ENCODE results near the gene BMI1. TPM values are rescaled to one million over a fixed set of nuclear protein-coding genes. Genes with fewer than 3 reads are reported as not detected.

BMI1 gene
- total RNA-seq, 1 experiment from 2014 or later, result 3.4 TPM

DNA sequence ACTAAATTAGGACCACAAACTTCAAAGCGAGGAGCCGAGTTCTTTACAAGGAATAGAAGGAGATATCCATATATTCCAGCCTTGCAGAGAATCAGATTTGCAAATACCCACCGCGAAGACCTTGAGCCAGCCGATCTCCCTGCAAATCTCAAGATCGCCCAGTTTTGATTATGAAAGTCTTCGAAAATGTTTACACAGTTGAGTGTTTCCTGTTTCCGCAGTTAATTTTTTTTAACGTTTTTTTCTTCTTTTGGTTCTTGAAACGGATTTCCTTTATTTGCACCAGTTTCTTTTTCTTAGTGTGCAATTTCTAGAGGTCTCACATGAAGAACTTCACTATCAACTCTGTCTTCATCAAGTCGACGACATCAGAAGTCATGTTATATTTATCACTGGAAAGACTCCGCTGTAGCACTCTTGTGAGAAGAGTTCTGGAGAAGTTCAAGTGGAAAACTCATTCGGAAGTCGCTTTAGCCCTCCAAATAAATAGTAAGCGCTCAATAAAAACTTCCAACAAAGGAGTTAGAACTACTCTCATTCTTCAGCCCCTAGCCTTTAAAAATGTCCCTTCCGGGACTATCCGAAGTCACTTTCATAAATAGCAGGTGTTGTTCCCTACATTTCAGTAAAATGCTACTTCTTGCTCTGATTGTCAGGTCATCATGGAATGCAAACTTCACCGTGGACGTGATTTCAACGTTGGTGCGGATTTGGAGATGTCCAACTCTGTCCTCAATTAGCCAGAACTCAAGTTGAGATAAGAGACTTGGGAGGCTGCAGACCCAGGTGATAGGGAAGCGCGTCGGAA, 12.5 kb downstream of the BMI1 start (continued):
- TF ChIP-seq, protein P1, sequence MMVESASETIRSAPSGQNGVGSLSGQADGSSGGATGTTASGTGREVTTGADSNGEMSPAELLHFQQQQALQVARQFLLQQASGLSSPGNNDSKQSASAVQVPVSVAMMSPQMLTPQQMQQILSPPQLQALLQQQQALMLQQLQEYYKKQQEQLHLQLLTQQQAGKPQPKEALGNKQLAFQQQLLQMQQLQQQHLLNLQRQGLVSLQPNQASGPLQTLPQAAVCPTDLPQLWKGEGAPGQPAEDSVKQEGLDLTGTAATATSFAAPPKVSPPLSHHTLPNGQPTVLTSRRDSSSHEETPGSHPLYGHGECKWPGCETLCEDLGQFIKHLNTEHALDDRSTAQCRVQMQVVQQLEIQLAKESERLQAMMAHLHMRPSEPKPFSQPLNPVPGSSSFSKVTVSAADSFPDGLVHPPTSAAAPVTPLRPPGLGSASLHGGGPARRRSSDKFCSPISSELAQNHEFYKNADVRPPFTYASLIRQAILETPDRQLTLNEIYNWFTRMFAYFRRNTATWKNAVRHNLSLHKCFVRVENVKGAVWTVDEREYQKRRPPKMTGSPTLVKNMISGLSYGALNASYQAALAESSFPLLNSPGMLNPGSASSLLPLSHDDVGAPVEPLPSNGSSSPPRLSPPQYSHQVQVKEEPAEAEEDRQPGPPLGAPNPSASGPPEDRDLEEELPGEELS (CRISPR knock-in tag; IDR thresholded peaks at IDR 0.05), result no peak

DNA sequence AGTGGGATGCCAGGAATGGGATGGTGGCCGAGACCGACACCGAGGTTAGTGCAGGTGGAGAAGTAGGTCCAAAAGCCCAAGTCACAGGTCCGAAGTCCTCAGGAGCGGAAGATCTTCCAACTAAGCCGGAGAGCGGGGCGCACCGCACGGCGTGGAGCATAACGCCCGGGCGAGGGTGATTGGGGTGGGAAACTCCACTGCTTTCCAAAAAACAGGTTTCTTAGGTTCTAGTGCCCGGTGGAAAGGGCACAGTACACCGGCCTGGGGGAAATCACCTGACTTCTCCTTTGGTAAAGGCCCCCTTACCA, 13.0 kb downstream of the BMI1 start:
- Mint-ChIP-seq H3K27ac (no peak overlapping the region), H3K27me3 (ENCODE audit: low read depth) (peaks cover 100% of the 10 kb centered on the region), H3K4me1 (peaks cover 26% of the 10 kb centered on the region), H3K4me3 (peak overlapping the region; percentile 65), H3K36me3 (no peaks in the 10 kb centered on the region), H3K9me3 (no peaks in the 10 kb centered on the region)
- DNase-seq (ENCODE audit: low spot score) (peak; percentile 13), ATAC-seq (no peak; the same call in 1 of the 2 replicates)
- ChIA-PET CTCF (no interaction called here), POLR2A (no interaction called here)
- TF ChIP-seq, protein P2, sequence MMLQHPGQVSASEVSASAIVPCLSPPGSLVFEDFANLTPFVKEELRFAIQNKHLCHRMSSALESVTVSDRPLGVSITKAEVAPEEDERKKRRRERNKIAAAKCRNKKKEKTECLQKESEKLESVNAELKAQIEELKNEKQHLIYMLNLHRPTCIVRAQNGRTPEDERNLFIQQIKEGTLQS (CRISPR knock-in tag; conservative IDR thresholded peaks at IDR 0.05), result no peak
- TF ChIP-seq, protein P3, sequence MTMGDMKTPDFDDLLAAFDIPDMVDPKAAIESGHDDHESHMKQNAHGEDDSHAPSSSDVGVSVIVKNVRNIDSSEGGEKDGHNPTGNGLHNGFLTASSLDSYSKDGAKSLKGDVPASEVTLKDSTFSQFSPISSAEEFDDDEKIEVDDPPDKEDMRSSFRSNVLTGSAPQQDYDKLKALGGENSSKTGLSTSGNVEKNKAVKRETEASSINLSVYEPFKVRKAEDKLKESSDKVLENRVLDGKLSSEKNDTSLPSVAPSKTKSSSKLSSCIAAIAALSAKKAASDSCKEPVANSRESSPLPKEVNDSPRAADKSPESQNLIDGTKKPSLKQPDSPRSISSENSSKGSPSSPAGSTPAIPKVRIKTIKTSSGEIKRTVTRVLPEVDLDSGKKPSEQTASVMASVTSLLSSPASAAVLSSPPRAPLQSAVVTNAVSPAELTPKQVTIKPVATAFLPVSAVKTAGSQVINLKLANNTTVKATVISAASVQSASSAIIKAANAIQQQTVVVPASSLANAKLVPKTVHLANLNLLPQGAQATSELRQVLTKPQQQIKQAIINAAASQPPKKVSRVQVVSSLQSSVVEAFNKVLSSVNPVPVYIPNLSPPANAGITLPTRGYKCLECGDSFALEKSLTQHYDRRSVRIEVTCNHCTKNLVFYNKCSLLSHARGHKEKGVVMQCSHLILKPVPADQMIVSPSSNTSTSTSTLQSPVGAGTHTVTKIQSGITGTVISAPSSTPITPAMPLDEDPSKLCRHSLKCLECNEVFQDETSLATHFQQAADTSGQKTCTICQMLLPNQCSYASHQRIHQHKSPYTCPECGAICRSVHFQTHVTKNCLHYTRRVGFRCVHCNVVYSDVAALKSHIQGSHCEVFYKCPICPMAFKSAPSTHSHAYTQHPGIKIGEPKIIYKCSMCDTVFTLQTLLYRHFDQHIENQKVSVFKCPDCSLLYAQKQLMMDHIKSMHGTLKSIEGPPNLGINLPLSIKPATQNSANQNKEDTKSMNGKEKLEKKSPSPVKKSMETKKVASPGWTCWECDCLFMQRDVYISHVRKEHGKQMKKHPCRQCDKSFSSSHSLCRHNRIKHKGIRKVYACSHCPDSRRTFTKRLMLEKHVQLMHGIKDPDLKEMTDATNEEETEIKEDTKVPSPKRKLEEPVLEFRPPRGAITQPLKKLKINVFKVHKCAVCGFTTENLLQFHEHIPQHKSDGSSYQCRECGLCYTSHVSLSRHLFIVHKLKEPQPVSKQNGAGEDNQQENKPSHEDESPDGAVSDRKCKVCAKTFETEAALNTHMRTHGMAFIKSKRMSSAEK (CRISPR knock-in tag; IDR thresholded peaks at IDR 0.05; ENCODE audit: borderline replicate concordance), result no peak
- TF ChIP-seq, protein P4, sequence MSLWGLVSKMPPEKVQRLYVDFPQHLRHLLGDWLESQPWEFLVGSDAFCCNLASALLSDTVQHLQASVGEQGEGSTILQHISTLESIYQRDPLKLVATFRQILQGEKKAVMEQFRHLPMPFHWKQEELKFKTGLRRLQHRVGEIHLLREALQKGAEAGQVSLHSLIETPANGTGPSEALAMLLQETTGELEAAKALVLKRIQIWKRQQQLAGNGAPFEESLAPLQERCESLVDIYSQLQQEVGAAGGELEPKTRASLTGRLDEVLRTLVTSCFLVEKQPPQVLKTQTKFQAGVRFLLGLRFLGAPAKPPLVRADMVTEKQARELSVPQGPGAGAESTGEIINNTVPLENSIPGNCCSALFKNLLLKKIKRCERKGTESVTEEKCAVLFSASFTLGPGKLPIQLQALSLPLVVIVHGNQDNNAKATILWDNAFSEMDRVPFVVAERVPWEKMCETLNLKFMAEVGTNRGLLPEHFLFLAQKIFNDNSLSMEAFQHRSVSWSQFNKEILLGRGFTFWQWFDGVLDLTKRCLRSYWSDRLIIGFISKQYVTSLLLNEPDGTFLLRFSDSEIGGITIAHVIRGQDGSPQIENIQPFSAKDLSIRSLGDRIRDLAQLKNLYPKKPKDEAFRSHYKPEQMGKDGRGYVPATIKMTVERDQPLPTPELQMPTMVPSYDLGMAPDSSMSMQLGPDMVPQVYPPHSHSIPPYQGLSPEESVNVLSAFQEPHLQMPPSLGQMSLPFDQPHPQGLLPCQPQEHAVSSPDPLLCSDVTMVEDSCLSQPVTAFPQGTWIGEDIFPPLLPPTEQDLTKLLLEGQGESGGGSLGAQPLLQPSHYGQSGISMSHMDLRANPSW (CRISPR knock-in tag; conservative IDR thresholded peaks at IDR 0.05; ENCODE audit: low read depth), result no peak
- TF ChIP-seq CREB1 (CRISPR knock-in tag; IDR thresholded peaks at IDR 0.05) (no peak), RORB (CRISPR knock-in tag; IDR thresholded peaks at IDR 0.05) (no peak), GTF2I (CRISPR knock-in tag; conservative IDR thresholded peaks at IDR 0.05) (no peak), ATF1 (CRISPR knock-in tag; IDR thresholded peaks at IDR 0.05) (no peak), ZNF121 (CRISPR knock-in tag; IDR thresholded peaks at IDR 0.05) (no peak)
- TF ChIP-seq, protein P5, sequence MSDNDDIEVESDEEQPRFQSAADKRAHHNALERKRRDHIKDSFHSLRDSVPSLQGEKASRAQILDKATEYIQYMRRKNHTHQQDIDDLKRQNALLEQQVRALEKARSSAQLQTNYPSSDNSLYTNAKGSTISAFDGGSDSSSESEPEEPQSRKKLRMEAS (CRISPR knock-in tag; IDR thresholded peaks at IDR 0.05), result no peak
- TF ChIP-seq, protein P6, sequence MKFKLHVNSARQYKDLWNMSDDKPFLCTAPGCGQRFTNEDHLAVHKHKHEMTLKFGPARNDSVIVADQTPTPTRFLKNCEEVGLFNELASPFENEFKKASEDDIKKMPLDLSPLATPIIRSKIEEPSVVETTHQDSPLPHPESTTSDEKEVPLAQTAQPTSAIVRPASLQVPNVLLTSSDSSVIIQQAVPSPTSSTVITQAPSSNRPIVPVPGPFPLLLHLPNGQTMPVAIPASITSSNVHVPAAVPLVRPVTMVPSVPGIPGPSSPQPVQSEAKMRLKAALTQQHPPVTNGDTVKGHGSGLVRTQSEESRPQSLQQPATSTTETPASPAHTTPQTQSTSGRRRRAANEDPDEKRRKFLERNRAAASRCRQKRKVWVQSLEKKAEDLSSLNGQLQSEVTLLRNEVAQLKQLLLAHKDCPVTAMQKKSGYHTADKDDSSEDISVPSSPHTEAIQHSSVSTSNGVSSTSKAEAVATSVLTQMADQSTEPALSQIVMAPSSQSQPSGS (CRISPR knock-in tag; IDR thresholded peaks at IDR 0.05; ENCODE audit: borderline replicate concordance, low read depth), result no peak
